PC-9 (cell line): ENCODE results near the gene PRM2. TPM values are rescaled to one million over a fixed set of nuclear protein-coding genes. Genes with fewer than 3 reads are reported as not detected.

ENCODE experiments used
- BruUV-seq: library from RNA; stranded (reverse); fragments of 400-500 nt; replicated peaks from 2 replicates; lab custom pipeline; 2021; lab: Mats Ljungman, UMichigan
- CTCF ChIA-PET: fragments of 300-600 bp; sonication (Branson Sonifier 250); formaldehyde crosslinking; loops from one replicate; lab custom pipeline; 2022; ENCODE audit warnings: antibody characterized with exemption; lab: Charles Lee
- POLR2A ChIA-PET: fragments of 300-600 bp; sonication (Branson Sonifier 250); formaldehyde crosslinking; loops from one replicate; lab custom pipeline; 2022; ENCODE audit warnings: antibody characterized with exemption; ENCODE audit not compliant: unreplicated experiment; lab: Charles Lee
- DNase-seq, 2 experiments: peaks; one replicate each; pipeline versions ENCODE4 v3.0.0 to v3.0.0-alpha.2; 2015 to 2022; ENCODE audit warnings: mixed read lengths in 1 of 2
- H2AFZ ChIP-seq: fragments of 200-600 bp; sonication (generic); 2 replicates; pipeline ENCODE4 v1.8.1; 2017; ENCODE audit warnings: antibody characterized with exemption
- H3F3A ChIP-seq: fragments of 200-600 bp; sonication (generic); 2 replicates; pipeline ENCODE4 v1.8.1; 2017; ENCODE audit warnings: antibody characterized with exemption, mild to moderate bottlenecking, low read depth; ENCODE audit not compliant: insufficient read depth
- H3K27ac ChIP-seq: fragments of 200-600 bp; sonication (generic); 2 replicates; pipeline ENCODE4 v1.6.1; 2016; ENCODE audit warnings: mixed run types
- H3K27me3 ChIP-seq: fragments of 200-600 bp; sonication (generic); 2 replicates; pipeline ENCODE4 v1.6.1; 2016; ENCODE audit warnings: low read depth, mixed run types; ENCODE audit not compliant: insufficient read depth
- H3K36me3 ChIP-seq: fragments of 200-600 bp; sonication (generic); 2 replicates; pipeline ENCODE4 v1.6.1; 2016; ENCODE audit warnings: low read depth, mixed run types
- H3K4me1 ChIP-seq: fragments of 200-600 bp; sonication (generic); replicated peaks from 2 replicates; pipeline ENCODE4 v1.6.1; 2016; ENCODE audit warnings: mixed run types; ENCODE audit not compliant: insufficient read depth
- H3K4me2 ChIP-seq: fragments of 200-600 bp; sonication (generic); 2 replicates; pipeline ENCODE4 v1.6.1; 2017; ENCODE audit warnings: mixed run types
- H3K4me3 ChIP-seq: fragments of 200-600 bp; sonication (generic); 2 replicates; pipeline ENCODE4 v1.6.1; 2016; ENCODE audit warnings: mixed run types
- H3K79me2 ChIP-seq: fragments of 200-600 bp; sonication (generic); 2 replicates; pipeline ENCODE4 v1.6.1; 2017; ENCODE audit warnings: low read depth, mixed run types
- H3K9me2 ChIP-seq: fragments of 200-600 bp; sonication (generic); 2 replicates; pipeline ENCODE4 v1.8.1; 2017; ENCODE audit warnings: mild to moderate bottlenecking; ENCODE audit not compliant: insufficient read depth
- H3K9me3 ChIP-seq: fragments of 200-600 bp; sonication (generic); 2 replicates; pipeline ENCODE4 v1.8.1; 2016; ENCODE audit warnings: low read depth; ENCODE audit not compliant: insufficient read depth
- H4K20me1 ChIP-seq: fragments of 200-600 bp; sonication (generic); 2 replicates; pipeline ENCODE4 v1.8.1; 2017; ENCODE audit not compliant: insufficient read depth
- CTCF ChIP-seq: fragments of 200-600 bp; sonication (generic); conservative IDR thresholded peaks from 2 replicates; pipeline ENCODE4 v1.6.1; 2017; ENCODE audit warnings: mixed run types, antibody characterized with exemption, mild to moderate bottlenecking, moderate library complexity
- EZH2 ChIP-seq: fragments of 200-600 bp; sonication (generic); IDR thresholded peaks from 2 replicates; pipeline ENCODE4 v1.8.0; 2017; ENCODE audit warnings: antibody characterized with exemption, low read depth
- intact Hi-C: fragments of 100-400 bp; cut with micrococcal nuclease; formaldehyde crosslinking; loops from one replicate; pipeline ENCODE4 v1.10.0; 2022; ENCODE audit not compliant: unreplicated experiment
- total RNA-seq: library from RNA; stranded (reverse); gene quantifications from 2 replicates; pipeline ENCODE4 v1.2.3, GENCODE V29; 2021

The PRM2 gene
- total RNA-seq, 1 experiment from 2014 or later, result not detected

- TF ChIP-seq CTCF (no peak), EZH2 (no peak)
- Histone ChIP-seq H3K4me2 (no peak overlapping the region), H3K27me3 (no peaks in the 10 kb centered on the region), H2AFZ (no peak overlapping the region), H3K79me2 (no peaks in the 10 kb centered on the region), H3K4me3 (no peak overlapping the region), H3K4me1 (peaks cover 38% of the 10 kb centered on the region), H3K9me3 (no peaks in the 10 kb centered on the region), H3F3A (peaks cover 26% of the 10 kb centered on the region), H3K9me2 (no peaks in the 10 kb centered on the region), H4K20me1 (no peaks in the 10 kb centered on the region), H3K36me3 (no peaks in the 10 kb centered on the region), H3K27ac (no peak overlapping the region)
- DNase-seq, result no peak
- intact Hi-C loops, result no loop called here
- ChIA-PET CTCF (no interaction called here), POLR2A (interaction anchor here (0.6 kb wide), 1 partner anchor 56 kb away, joined by 10 read pairs; no protein-coding TSS in a partner anchor)
- no TSS peak for BruUV-seq
Observed at GRCh38 chr16:11316331-11317015, 40.2 kb upstream of the PRM2 start.

GRCh38 chr16:11315510-11315909, 39.2 kb upstream of the PRM2 start:
- DNase-seq, result peak; percentile 78 to 79
- Histone ChIP-seq H4K20me1 (no peaks in the 10 kb centered on the region), H3K4me3 (no peak overlapping the region), H3K9me2 (no peaks in the 10 kb centered on the region), H3K4me2 (no peak overlapping the region), H3K36me3 (no peaks in the 10 kb centered on the region), H3K4me1 (peaks cover 38% of the 10 kb centered on the region), H3K27ac (no peak overlapping the region), H3K27me3 (no peaks in the 10 kb centered on the region), H3F3A (peaks cover 21% of the 10 kb centered on the region), H3K79me2 (no peaks in the 10 kb centered on the region), H2AFZ (no peak overlapping the region), H3K9me3 (no peaks in the 10 kb centered on the region)
- TF ChIP-seq CTCF (no peak), EZH2 (no peak)
- no TSS peak for BruUV-seq
- intact Hi-C loops, result no loop called here
- CTCF ChIA-PET, result no interaction called here
- POLR2A ChIA-PET, result no interaction called here

- Histone ChIP-seq H3K9me3 (no peaks in the 10 kb centered on the region), H2AFZ (no peak overlapping the region), H3K27ac (no peak overlapping the region), H3K4me3 (no peak overlapping the region), H3K9me2 (no peaks in the 10 kb centered on the region), H3K4me2 (no peak overlapping the region), H3K4me1 (peaks cover 32% of the 10 kb centered on the region), H3K36me3 (no peaks in the 10 kb centered on the region), H3K79me2 (no peaks in the 10 kb centered on the region), H3K27me3 (no peaks in the 10 kb centered on the region), H4K20me1 (no peaks in the 10 kb centered on the region), H3F3A (peaks cover 21% of the 10 kb centered on the region)
- TF ChIP-seq CTCF (no peak), EZH2 (no peak)
- CTCF ChIA-PET, result no interaction called here
- no TSS peak for BruUV-seq
- no peak for DNase-seq
- POLR2A ChIA-PET, result no interaction called here
- intact Hi-C loops, result no loop called here
Observed at GRCh38 chr16:11314309-11314894, 38.1 kb upstream of the PRM2 start.
